H1 (cell line): ENCODE measurements around the gene ALDH3B1. TPM values are rescaled to one million over a fixed set of nuclear protein-coding genes. Genes with fewer than 3 reads are reported as not detected.

ENCODE experiments used
- ATF2 ChIP-seq: IDR thresholded peaks from 2 replicates; pipeline ENCODE4 v1.6.1; 2012; ENCODE audit warnings: low read length, inconsistent platforms
- BRCA1 ChIP-seq: IDR thresholded peaks from 2 replicates; pipeline ENCODE4 v1.6.1; 2012; ENCODE audit warnings: low read depth, low read length, improper control_type of control experiment
- polyA plus RNA-seq, 7 experiments: library from polyadenylated mRNA; depleted of rRNA in 3 of 7; stranded (reverse) in 5 of 7; unstranded in 2 of 7; fragments of >200 nt in 5 of 7; fragments of 200-250 nt in 2 of 7; gene quantifications; 1 replicate in 5 of 7; 2 replicates in 1 of 7; 4 replicates in 1 of 7; pipeline versions ENCODE4 v1.2.1 to v1.2.3, GENCODE V29; 2011 to 2013; ENCODE audit warnings: missing spikeins in 2 of 7, mixed read lengths in 2 of 7
- total RNA-seq: library from RNA; stranded (reverse); fragmentation: NEBNext Ultra II Directional; extraction: Animal tissue kit (Norgen Biotek cat#: 25700); gene quantifications from 2 replicates; pipeline ENCODE4 v1.2.1, GENCODE V29; 2021

Gene ALDH3B1
- total and polyA plus RNA-seq, 2 of the 8 experiments (the other 6 are each of a cell fraction or from before 2014, with no cell fraction given) = 0.32 to 0.47 TPM

- TF ChIP-seq ATF2 = no peak
- no peak for TF ChIP-seq BRCA1
Observed at GRCh38 chr11:68009391-68010089, 587 bp upstream of the ALDH3B1 start (continued).
